ENCODE data around the gene NRXN2. TPM values are rescaled to one million over a fixed set of nuclear protein-coding genes. Genes with fewer than 3 reads are reported as not detected.

NRXN2 gene
- polyA plus RNA-seq, 1 of the 3 experiments (the other 2 are of a cell fraction): 0.15 TPM

DNA sequence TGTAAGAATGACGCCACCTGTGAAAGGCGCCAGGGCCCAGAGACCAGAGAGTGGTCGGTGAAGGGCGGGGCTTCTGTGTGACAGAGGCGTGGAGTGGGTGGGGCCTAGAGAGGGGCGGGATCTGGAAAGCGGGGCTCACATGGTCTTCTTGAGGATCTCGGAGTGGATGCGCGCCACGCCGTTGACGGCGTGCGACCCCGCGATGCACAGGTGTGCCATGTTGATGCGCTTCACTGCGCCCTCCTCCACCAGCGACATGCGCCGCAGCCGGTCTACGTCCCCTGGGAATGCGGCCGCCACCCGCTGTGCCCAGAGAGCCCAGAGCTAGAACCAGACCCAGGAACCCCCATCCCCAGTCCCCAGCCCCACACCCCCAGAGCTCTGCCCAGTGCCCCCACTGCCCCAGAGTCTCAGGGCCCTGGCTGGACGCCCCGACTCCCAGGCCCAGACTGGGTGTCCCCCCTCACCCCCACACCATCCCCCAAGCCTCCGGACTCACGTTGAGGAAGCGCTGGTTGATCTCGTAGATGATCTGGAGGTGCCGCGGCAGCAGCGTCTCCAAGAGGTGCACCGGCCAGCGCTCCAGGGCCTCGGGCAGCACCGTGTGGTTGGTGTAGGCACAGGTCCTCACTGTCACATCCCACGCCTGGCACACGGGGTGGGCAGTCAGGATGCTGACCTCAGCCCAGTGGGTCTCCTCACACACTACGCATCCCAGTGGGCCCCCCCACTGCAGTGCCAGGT lies 30.6 kb upstream of the NRXN2 start:
- Histone ChIP-seq H3K4me2 (no peak overlapping the region), H2AFZ (ENCODE audit: low read depth) (no peak overlapping the region), H3K27me3 (ENCODE audit: insufficient read depth) (no peaks in the 10 kb centered on the region), H3K4me1 (ENCODE audit: control insufficient read depth in 1 of 2, insufficient read depth in 2 of 2, low read depth in 1 of 2, low read length in 1 of 2) (no peaks in the 10 kb centered on the region; a peak in 1 of 4 replicates), H3K79me2 (ENCODE audit: insufficient read depth) (no peaks in the 10 kb centered on the region), H3K27ac (ENCODE audit: low read depth in 2 of 2, low read length in 1 of 2) (no peak overlapping the region), H3K9me3 (no peaks in the 10 kb centered on the region), H3K9ac (no peak overlapping the region), H4K20me1 (ENCODE audit: insufficient read depth) (no peaks in the 10 kb centered on the region), H3K4me3 (ENCODE audit: low read depth in 2 of 2, low read length in 1 of 2) (no peak overlapping the region), H3K36me3 (replicated peaks in 1 of 2; ENCODE audit: control insufficient read depth in 1 of 2, insufficient read depth in 2 of 2, low read length in 1 of 2) (no peaks in the 10 kb centered on the region), H3F3A (replicated peaks; ENCODE audit: insufficient read depth) (peaks cover 11% of the 10 kb centered on the region), H3K9me2 (no peaks in the 10 kb centered on the region)
- POLR2A ChIA-PET: no interaction called here
- CTCF ChIA-PET: interaction anchor here (2.8 to 3.4 kb wide), 2 partner anchors 10 to 15 kb away, joined by 10 to 15 read pairs; partner anchors contain the start of gene RASGRP2
- no peak for DNase-seq
- 95% methylated on average over 27 of the region's 43 CpGs for WGBS (ENCODE audit: low lambda C conversion rate)
- TF ChIP-seq MEF2A (IDR thresholded peaks at IDR 0.05; ENCODE audit: borderline replicate concordance, low read depth) (no peak), TCF12 (IDR thresholded peaks at IDR 0.05) (no peak), GABPA (IDR thresholded peaks at IDR 0.05; ENCODE audit: low read depth) (no peak), NFIC (IDR thresholded peaks at IDR 0.05; ENCODE audit: borderline replicate concordance) (no peak), JUND (IDR thresholded peaks at IDR 0.05) (no peak), FOXM1 (IDR thresholded peaks at IDR 0.05; ENCODE audit: low read depth) (no peak), SIN3A (IDR thresholded peaks at IDR 0.05; ENCODE audit: borderline replicate concordance, low read depth, low read length) (no peak), TAF1 (IDR thresholded peaks at IDR 0.05; ENCODE audit: borderline replicate concordance, low read depth, low read length) (no peak), POLR2AphosphoS5 (IDR thresholded peaks at IDR 0.05; ENCODE audit: low read depth, low read length) (no peak), EZH2phosphoT487 (IDR thresholded peaks at IDR 0.05; ENCODE audit: borderline replicate concordance, low read depth) (no peak), EP300 (IDR thresholded peaks at IDR 0.05; ENCODE audit: borderline replicate concordance in 1 of 2, low read depth in 1 of 2, low read length in 1 of 2) (no peak), RXRA (IDR thresholded peaks at IDR 0.05; ENCODE audit: borderline replicate concordance, low read depth) (no peak), TEAD4 (IDR thresholded peaks at IDR 0.05; ENCODE audit: borderline replicate concordance, insufficient read depth) (no peak), GATA2 (CRISPR knock-in tag; IDR thresholded peaks at IDR 0.05) (no peak)
- TF ChIP-seq, protein P1, sequence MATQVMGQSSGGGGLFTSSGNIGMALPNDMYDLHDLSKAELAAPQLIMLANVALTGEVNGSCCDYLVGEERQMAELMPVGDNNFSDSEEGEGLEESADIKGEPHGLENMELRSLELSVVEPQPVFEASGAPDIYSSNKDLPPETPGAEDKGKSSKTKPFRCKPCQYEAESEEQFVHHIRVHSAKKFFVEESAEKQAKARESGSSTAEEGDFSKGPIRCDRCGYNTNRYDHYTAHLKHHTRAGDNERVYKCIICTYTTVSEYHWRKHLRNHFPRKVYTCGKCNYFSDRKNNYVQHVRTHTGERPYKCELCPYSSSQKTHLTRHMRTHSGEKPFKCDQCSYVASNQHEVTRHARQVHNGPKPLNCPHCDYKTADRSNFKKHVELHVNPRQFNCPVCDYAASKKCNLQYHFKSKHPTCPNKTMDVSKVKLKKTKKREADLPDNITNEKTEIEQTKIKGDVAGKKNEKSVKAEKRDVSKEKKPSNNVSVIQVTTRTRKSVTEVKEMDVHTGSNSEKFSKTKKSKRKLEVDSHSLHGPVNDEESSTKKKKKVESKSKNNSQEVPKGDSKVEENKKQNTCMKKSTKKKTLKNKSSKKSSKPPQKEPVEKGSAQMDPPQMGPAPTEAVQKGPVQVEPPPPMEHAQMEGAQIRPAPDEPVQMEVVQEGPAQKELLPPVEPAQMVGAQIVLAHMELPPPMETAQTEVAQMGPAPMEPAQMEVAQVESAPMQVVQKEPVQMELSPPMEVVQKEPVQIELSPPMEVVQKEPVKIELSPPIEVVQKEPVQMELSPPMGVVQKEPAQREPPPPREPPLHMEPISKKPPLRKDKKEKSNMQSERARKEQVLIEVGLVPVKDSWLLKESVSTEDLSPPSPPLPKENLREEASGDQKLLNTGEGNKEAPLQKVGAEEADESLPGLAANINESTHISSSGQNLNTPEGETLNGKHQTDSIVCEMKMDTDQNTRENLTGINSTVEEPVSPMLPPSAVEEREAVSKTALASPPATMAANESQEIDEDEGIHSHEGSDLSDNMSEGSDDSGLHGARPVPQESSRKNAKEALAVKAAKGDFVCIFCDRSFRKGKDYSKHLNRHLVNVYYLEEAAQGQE (IDR thresholded peaks at IDR 0.05; ENCODE audit: low read depth, low read length): no peak
- TF ChIP-seq, protein P2, sequence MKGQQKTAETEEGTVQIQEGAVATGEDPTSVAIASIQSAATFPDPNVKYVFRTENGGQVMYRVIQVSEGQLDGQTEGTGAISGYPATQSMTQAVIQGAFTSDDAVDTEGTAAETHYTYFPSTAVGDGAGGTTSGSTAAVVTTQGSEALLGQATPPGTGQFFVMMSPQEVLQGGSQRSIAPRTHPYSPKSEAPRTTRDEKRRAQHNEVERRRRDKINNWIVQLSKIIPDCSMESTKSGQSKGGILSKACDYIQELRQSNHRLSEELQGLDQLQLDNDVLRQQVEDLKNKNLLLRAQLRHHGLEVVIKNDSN (IDR thresholded peaks at IDR 0.05; ENCODE audit: borderline replicate concordance, low read depth): no peak
- TF ChIP-seq, protein P3, sequence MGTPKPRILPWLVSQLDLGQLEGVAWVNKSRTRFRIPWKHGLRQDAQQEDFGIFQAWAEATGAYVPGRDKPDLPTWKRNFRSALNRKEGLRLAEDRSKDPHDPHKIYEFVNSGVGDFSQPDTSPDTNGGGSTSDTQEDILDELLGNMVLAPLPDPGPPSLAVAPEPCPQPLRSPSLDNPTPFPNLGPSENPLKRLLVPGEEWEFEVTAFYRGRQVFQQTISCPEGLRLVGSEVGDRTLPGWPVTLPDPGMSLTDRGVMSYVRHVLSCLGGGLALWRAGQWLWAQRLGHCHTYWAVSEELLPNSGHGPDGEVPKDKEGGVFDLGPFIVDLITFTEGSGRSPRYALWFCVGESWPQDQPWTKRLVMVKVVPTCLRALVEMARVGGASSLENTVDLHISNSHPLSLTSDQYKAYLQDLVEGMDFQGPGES (IDR thresholded peaks at IDR 0.05; ENCODE audit: low read depth, low read length): no peak
- TF ChIP-seq, protein P4, sequence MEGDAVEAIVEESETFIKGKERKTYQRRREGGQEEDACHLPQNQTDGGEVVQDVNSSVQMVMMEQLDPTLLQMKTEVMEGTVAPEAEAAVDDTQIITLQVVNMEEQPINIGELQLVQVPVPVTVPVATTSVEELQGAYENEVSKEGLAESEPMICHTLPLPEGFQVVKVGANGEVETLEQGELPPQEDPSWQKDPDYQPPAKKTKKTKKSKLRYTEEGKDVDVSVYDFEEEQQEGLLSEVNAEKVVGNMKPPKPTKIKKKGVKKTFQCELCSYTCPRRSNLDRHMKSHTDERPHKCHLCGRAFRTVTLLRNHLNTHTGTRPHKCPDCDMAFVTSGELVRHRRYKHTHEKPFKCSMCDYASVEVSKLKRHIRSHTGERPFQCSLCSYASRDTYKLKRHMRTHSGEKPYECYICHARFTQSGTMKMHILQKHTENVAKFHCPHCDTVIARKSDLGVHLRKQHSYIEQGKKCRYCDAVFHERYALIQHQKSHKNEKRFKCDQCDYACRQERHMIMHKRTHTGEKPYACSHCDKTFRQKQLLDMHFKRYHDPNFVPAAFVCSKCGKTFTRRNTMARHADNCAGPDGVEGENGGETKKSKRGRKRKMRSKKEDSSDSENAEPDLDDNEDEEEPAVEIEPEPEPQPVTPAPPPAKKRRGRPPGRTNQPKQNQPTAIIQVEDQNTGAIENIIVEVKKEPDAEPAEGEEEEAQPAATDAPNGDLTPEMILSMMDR (IDR thresholded peaks at IDR 0.05): no peak
